ENCODE results near the gene STRA8.
A peak's percentile ranks its signal among the peaks of the same experiment; 100 is the strongest.
"Not testable (repeated sequence)": the region's sequence is repeated elsewhere in the genome, so short reads cannot be mapped to it uniquely, and the experiment has no call there.

Gene STRA8

DNA sequence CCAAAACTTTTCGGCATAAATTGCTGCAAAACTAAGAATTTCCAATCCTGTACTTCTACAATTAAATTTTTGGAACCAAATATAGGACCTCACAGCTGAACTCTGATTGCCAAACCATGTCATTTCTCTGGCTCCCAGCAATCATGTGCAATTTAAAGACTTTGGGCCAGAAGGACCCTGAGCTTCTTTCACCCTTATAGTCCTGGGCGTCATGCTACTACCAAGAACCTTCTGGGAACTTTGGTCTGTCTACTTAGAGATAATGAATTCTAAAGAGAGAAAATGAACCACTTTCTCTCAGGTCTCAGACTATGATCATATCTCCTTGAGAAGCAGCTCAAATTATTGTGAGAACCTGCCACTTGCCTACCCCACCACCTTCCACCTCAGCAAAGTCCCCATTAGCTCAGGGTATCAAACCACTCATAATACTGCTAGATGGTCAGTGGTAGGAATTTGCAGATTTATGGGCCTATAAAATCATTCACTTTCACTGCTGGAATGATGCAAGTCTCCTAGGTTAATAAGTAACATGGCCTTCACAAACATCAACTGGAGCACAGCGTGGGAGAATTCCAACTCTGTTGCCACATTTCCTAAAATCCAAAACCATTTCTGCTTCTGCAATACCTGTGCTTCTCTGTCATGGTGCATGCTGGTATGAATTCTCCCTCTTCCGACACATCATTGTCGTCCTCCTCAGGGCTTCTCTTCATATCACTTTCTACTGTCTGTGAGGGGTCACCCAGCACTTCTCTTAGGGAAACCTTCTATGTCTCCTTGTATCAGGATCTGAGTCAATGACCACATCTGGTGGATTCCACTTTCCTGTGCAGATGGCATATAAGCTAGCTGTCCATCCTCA is 15.8 kb upstream of the STRA8 start:
- peak overlapping the region; percentile 62 to 84 (median 73) for H3K27ac Mint-ChIP-seq
- H3K9me3 Mint-ChIP-seq: peaks cover 6% of the 10 kb centered on the region
- TF ChIP-seq, protein P1, sequence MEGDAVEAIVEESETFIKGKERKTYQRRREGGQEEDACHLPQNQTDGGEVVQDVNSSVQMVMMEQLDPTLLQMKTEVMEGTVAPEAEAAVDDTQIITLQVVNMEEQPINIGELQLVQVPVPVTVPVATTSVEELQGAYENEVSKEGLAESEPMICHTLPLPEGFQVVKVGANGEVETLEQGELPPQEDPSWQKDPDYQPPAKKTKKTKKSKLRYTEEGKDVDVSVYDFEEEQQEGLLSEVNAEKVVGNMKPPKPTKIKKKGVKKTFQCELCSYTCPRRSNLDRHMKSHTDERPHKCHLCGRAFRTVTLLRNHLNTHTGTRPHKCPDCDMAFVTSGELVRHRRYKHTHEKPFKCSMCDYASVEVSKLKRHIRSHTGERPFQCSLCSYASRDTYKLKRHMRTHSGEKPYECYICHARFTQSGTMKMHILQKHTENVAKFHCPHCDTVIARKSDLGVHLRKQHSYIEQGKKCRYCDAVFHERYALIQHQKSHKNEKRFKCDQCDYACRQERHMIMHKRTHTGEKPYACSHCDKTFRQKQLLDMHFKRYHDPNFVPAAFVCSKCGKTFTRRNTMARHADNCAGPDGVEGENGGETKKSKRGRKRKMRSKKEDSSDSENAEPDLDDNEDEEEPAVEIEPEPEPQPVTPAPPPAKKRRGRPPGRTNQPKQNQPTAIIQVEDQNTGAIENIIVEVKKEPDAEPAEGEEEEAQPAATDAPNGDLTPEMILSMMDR (IDR thresholded peaks at IDR 0.05; ENCODE audit: unreplicated experiment in 3 of 3): no peak
- H3K36me3 Mint-ChIP-seq (ENCODE audit: low read depth): no peaks in the 10 kb centered on the region
- H3K4me1 Mint-ChIP-seq: no peaks in the 10 kb centered on the region
- no peaks in the 10 kb centered on the region for H3K27me3 Mint-ChIP-seq (ENCODE audit: low read depth)
- H3K4me3 Mint-ChIP-seq: no peak overlapping the region

- H3K9me3 Mint-ChIP-seq: peaks cover 11% of the 10 kb centered on the region
- no peak overlapping the region for H3K27ac Mint-ChIP-seq
- H3K4me3 Mint-ChIP-seq: no peak overlapping the region
- TF ChIP-seq, protein P1 (IDR thresholded peaks at IDR 0.05; ENCODE audit: unreplicated experiment in 3 of 3): no peak
- no peaks in the 10 kb centered on the region for H3K4me1 Mint-ChIP-seq
- H3K36me3 Mint-ChIP-seq (ENCODE audit: low read depth): no peaks in the 10 kb centered on the region
- no peaks in the 10 kb centered on the region for H3K27me3 Mint-ChIP-seq (ENCODE audit: low read depth)
These were observed 9.6 kb upstream of the STRA8 start for GRCh38 chr7:135224027-135224426.

DNA sequence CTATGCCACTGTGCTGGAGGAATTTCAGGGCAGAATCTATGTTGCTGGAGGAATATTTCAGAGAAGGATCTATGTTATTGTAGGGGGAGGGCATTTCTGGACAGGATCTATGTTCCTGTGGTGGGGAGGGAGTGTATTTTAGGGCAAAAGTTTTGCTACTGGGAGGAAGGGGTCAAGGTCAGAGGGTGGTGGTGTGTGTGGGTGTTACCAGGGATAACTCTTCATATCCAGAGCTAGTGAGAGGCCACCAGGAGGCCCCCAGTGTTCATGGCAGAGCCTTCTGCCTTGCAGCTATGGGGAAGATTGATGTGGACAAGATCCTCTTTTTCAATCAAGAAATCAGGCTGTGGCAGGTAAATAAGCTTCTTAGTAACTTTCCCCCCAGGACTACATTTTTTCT is 2.0 kb upstream of the STRA8 start:
- H3K27ac Mint-ChIP-seq: no peak overlapping the region
- no peak overlapping the region for H3K4me3 Mint-ChIP-seq
- H3K36me3 Mint-ChIP-seq (ENCODE audit: low read depth): no peaks in the 10 kb centered on the region
- no peaks in the 10 kb centered on the region for H3K9me3 Mint-ChIP-seq
- peaks cover 4% of the 10 kb centered on the region for H3K27me3 Mint-ChIP-seq (ENCODE audit: low read depth)
- TF ChIP-seq, protein P1 (IDR thresholded peaks at IDR 0.05; ENCODE audit: unreplicated experiment in 3 of 3): no peak
- peaks cover under 1% of the 10 kb centered on the region for H3K4me1 Mint-ChIP-seq

DNA sequence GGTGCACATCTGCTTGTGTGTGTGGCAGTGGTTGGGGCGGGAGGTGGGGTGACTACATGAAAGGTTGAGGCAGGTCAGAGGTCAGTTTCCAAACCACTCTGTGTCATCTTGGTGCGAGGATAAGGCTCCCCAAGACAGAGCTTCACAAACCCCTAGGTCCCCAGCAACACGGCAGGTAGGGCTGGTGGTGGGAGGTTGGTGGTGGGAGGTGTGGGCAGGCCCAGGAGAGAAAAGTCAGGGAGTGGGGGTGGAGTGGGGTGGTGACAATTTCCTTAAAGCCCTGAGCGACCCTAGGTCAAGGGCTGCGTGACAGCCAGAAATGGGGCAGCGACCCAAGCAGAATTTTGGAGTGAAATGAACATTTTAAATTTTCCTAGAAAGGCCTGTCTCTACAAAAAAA is 1.6 kb upstream of the STRA8 start:
- H3K9me3 Mint-ChIP-seq: no peaks in the 10 kb centered on the region
- H3K36me3 Mint-ChIP-seq (ENCODE audit: low read depth): no peaks in the 10 kb centered on the region
- no peak overlapping the region for H3K4me3 Mint-ChIP-seq
- H3K27me3 Mint-ChIP-seq (ENCODE audit: low read depth): peaks cover 7% of the 10 kb centered on the region
- TF ChIP-seq, protein P1 (IDR thresholded peaks at IDR 0.05; ENCODE audit: unreplicated experiment in 3 of 3): no peak
- peaks cover 4% of the 10 kb centered on the region for H3K4me1 Mint-ChIP-seq
- no peak overlapping the region for H3K27ac Mint-ChIP-seq

DNA sequence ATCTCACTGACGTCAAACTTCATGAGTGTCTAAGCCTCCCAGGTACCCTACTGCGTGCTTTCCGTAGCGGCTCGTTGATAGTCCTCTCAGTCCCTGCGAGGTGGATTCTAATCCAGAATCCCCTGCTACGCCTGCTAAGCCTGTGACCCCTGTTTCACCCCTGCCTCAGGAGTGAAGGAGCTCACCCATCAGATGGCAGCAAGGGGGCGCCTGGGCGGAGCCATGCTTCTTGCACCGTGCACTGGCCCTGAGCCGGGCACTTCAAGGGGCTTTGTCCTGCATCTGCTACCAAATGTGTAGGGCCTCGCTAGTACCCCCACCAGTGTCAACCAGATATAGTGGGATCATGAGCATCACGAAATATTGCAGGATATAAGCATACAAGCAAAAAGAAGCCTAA is 918 bp upstream of the STRA8 start:
- H3K27ac Mint-ChIP-seq: no peak overlapping the region
- H3K27me3 Mint-ChIP-seq (ENCODE audit: low read depth): peaks cover 7% of the 10 kb centered on the region
- TF ChIP-seq, protein P1 (IDR thresholded peaks at IDR 0.05; ENCODE audit: unreplicated experiment in 3 of 3): no peak
- no peaks in the 10 kb centered on the region for H3K36me3 Mint-ChIP-seq (ENCODE audit: low read depth)
- H3K4me3 Mint-ChIP-seq: no peak overlapping the region
- peaks cover 4% of the 10 kb centered on the region for H3K4me1 Mint-ChIP-seq
- no peaks in the 10 kb centered on the region for H3K9me3 Mint-ChIP-seq

DNA sequence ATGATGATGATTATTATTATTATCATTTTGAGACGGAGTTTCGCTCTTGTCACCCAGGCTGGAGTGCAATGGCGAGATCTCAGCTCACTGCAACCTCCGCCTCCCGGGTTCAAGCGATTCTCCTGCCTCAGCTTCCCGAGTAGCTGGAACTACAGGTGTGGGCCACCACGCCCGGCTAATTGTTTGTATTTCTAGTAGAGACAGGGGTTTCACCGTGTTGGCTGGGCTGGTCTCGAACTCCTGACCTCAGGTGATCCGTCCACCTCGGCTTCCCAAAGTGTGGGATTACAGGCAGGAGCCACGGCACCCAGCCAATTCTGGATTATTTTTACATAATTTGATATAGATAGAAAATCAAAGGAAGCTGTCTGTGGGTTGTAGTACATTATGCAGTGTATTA is 457 bp downstream of the STRA8 start:
- H3K9me3 Mint-ChIP-seq; H3K27ac Mint-ChIP-seq; H3K36me3 Mint-ChIP-seq (ENCODE audit: low read depth); H3K4me3 Mint-ChIP-seq; H3K27me3 Mint-ChIP-seq (ENCODE audit: low read depth); H3K4me1 Mint-ChIP-seq: not testable (repeated sequence)

Data from nephron (organoid).